Endothelial cell of umbilical vein (primary cell): ENCODE results near the gene NFATC3. TPM values are rescaled to one million over a fixed set of nuclear protein-coding genes. Genes with fewer than 3 reads are reported as not detected.

Experiments
- BruUV-seq: library from RNA; stranded (reverse); fragments of 400-500 nt; replicated peaks from 2 replicates; lab custom pipeline; 2021; lab: Mats Ljungman, UMichigan
- CTCF ChIA-PET: fragments of 300-600, 350-600 bp; sonication (Branson Sonifier 250); formaldehyde crosslinking; loops from one replicate; lab custom pipeline; 2021; ENCODE audit warnings: antibody characterized with exemption, inconsistent platforms; lab: Charles Lee
- POLR2A ChIA-PET: fragments of 300-600, 350-600 bp; sonication (Branson Sonifier 250); formaldehyde crosslinking; loops from one replicate; lab custom pipeline; 2021; ENCODE audit warnings: antibody characterized with exemption, inconsistent platforms; lab: Charles Lee
- DNase-seq: peaks from one replicate; pipeline ENCODE4 v3.0.0-alpha.2; 2011; ENCODE audit warnings: low read depth, low spot score
- FAIRE-seq: peaks from 2 replicates; lab custom pipeline; 2011; peaks lifted over from hg19 to GRCh38; lab: Jason Lieb, UNC
- H2AFZ ChIP-seq: 2 replicates; pipeline ENCODE4 v1.6.0; 2012; ENCODE audit warnings: low read depth, low read length, control low read depth, inconsistent platforms
- H3K27ac ChIP-seq: 2 replicates; pipeline ENCODE4 v1.5.1; 2011; ENCODE audit warnings: low read depth, mild to moderate bottlenecking, control low read depth, low read length, moderate library complexity; ENCODE audit not compliant: insufficient read depth
- H3K27me3 ChIP-seq, 2 experiments: 2 replicates each; pipeline versions ENCODE4 v1.6.0 to v1.6.1; 2011; ENCODE audit warnings: low read length in 2 of 2, mixed read lengths in 1 of 2; ENCODE audit not compliant: control insufficient read depth in 2 of 2, insufficient read depth in 2 of 2
- H3K36me3 ChIP-seq, 2 experiments: 2 replicates in 1 of 2; 3 replicates in 1 of 2; pipeline ENCODE4 v1.5.1; 2011; ENCODE audit warnings: low read length in 2 of 2, mild to moderate bottlenecking in 1 of 2, moderate library complexity in 1 of 2; ENCODE audit not compliant: control insufficient read depth in 2 of 2, insufficient read depth in 2 of 2; ENCODE audit errors: extremely low read depth in 1 of 2
- H3K4me1 ChIP-seq: 3 replicates; pipeline ENCODE4 v1.5.1; 2011; ENCODE audit warnings: mild to moderate bottlenecking, low read length; ENCODE audit not compliant: control insufficient read depth, insufficient read depth; ENCODE audit errors: extremely low read depth
- H3K4me2 ChIP-seq: 2 replicates; pipeline ENCODE4 v1.6.1; 2011; ENCODE audit warnings: low read length, control low read depth, mixed read lengths; ENCODE audit not compliant: insufficient read depth
- H3K4me3 ChIP-seq, 3 experiments: fragments of 200-600 bp in 1 of 3; sonication (generic), shearing (Covaris generic) in 1 of 3; replicated peaks in 1 of 3; 2 replicates each; pipeline ENCODE4 v1.5.1; 2011 to 2016; ENCODE audit warnings: control low read depth in 3 of 3, low read length in 3 of 3, mild to moderate bottlenecking in 2 of 3, inconsistent platforms in 1 of 3, low read depth in 1 of 3, moderate library complexity in 1 of 3; ENCODE audit not compliant: insufficient read depth in 1 of 3
- H3K79me2 ChIP-seq: 2 replicates; pipeline ENCODE4 v1.6.0; 2012; ENCODE audit warnings: low read length, inconsistent platforms; ENCODE audit not compliant: control insufficient read depth, insufficient read depth
- H3K9ac ChIP-seq: replicated peaks from 2 replicates; pipeline ENCODE3; 2011; ENCODE audit warnings: low read length, control low read depth; ENCODE audit not compliant: insufficient read depth; ENCODE audit errors: extremely low read depth
- H3K9me1 ChIP-seq: replicated peaks from 3 replicates; pipeline ENCODE4 v1.6.0; 2011; ENCODE audit warnings: mild to moderate bottlenecking, low read length; ENCODE audit not compliant: control insufficient read depth, insufficient read depth; ENCODE audit errors: extremely low read depth
- H3K9me3 ChIP-seq: replicated peaks from 2 replicates; pipeline ENCODE4 v1.5.1; 2012; ENCODE audit warnings: low read length, inconsistent platforms; ENCODE audit not compliant: control insufficient read depth, insufficient read depth
- H4K20me1 ChIP-seq: replicated peaks from 2 replicates; pipeline ENCODE3; 2011; ENCODE audit warnings: mild to moderate bottlenecking, low read length; ENCODE audit not compliant: control insufficient read depth, insufficient read depth; ENCODE audit errors: extremely low read depth
- CTCF ChIP-seq, 2 donors: IDR thresholded peaks; 1 replicate in 1 of 2; 2 replicates in 1 of 2; pipeline ENCODE4 v1.5.1; 2011; ENCODE audit warnings: low read length in 2 of 2, mild to moderate bottlenecking in 2 of 2, moderate library complexity in 2 of 2, control low read depth in 1 of 2, inconsistent platforms in 1 of 2, low read depth in 1 of 2; ENCODE audit not compliant: insufficient read depth in 1 of 2; ENCODE audit errors: extremely low read depth in 1 of 2
- EZH2 ChIP-seq: IDR thresholded peaks from 2 replicates; pipeline ENCODE4 v1.6.1; 2012; ENCODE audit warnings: borderline replicate concordance, low read depth, mild to moderate bottlenecking, moderate library complexity, low read length, inconsistent platforms; ENCODE audit not compliant: severe bottlenecking
- FOS ChIP-seq: IDR thresholded peaks from 2 replicates; pipeline ENCODE4 v1.6.1; 2011; ENCODE audit warnings: mild to moderate bottlenecking, low read length, moderate library complexity, borderline replicate concordance; ENCODE audit not compliant: insufficient read depth
- GATA2 ChIP-seq: IDR thresholded peaks from 2 replicates; pipeline ENCODE4 v1.7.0; 2011; ENCODE audit warnings: low read depth, mild to moderate bottlenecking, moderate library complexity, mixed read lengths, low read length; ENCODE audit not compliant: insufficient read length, insufficient read depth
- JUN ChIP-seq: IDR thresholded peaks from 2 replicates; pipeline ENCODE4 v1.6.1; 2011; ENCODE audit warnings: borderline replicate concordance, low read depth; ENCODE audit not compliant: insufficient read length, insufficient read depth
- MYC ChIP-seq: IDR thresholded peaks from one replicate; pipeline ENCODE4 v1.6.1; 2011; ENCODE audit warnings: mild to moderate bottlenecking, low read depth, low read length
- POLR2A ChIP-seq: IDR thresholded peaks from 2 replicates; pipeline ENCODE4 v1.6.1; 2012; ENCODE audit warnings: low read depth, mild to moderate bottlenecking, control low read depth, low read length
- POLR2AphosphoS5 ChIP-seq: IDR thresholded peaks from 2 replicates; pipeline ENCODE4 v1.6.1; 2012; ENCODE audit warnings: low read depth, mild to moderate bottlenecking, control low read depth, low read length, moderate library complexity; ENCODE audit not compliant: insufficient read depth
- dilution Hi-C: fragments of 300-500 bp; cut with MboI; formaldehyde crosslinking; loops from one replicate; pipeline ENCODE4 v1.15.0; 2019; ENCODE audit warnings: low sequenced_read_pairs; ENCODE audit not compliant: extremely low pct_ligation_motif_present
- intact Hi-C: fragments of 100-400 bp; cut with micrococcal nuclease; formaldehyde crosslinking; loops from one replicate; pipeline ENCODE4 v1.10.0; 2022
- polyA plus RNA-seq, 4 experiments: library from polyadenylated mRNA; depleted of rRNA in 3 of 4; stranded (reverse) in 3 of 4; unstranded in 1 of 4; fragments of >200 nt; gene quantifications; 2 replicates each; pipeline versions ENCODE4 v1.2.1 to v1.2.3, GENCODE V29; 2011 to 2012; ENCODE audit warnings: missing spikeins in 1 of 4
- total RNA-seq: library from RNA; stranded (reverse); gene quantifications from 2 replicates; pipeline ENCODE4 v1.2.3, GENCODE V29; 2021
- TF ChIP-seq, protein P1 (sequence below): IDR thresholded peaks from 2 replicates; pipeline ENCODE4 v1.6.1; 2011; ENCODE audit not compliant: insufficient read depth, insufficient read length

The NFATC3 gene
- total and polyA plus RNA-seq, 2 donors (not counting 3 experiments of a cell fraction or from before 2014, with no cell fraction given): 15.6 to 33.1 TPM

DNA sequence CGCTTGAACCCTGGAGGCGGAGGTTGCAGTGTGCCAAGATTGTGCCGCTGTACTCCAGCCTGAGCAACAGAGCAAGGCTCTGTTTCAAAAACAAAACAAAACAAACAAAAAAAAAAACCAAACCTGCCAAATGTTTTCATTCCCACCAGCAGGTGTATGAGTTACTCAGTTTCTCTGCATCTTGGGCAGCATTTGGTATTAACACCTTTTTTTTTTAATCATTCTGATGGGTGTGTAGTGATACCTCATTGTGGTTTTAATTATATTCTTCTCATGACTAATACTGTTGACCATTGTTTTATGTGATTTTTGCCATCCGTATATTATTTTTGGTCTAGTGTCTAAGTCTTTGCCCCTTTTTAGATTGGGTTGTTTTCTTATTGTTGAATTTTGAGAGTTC, 15.3 kb downstream of the NFATC3 start:
- intact Hi-C loops: no loop called here
- H2AFZ ChIP-seq: no peak overlapping the region
- H3K79me2 ChIP-seq: peaks cover 76% of the 10 kb centered on the region
- H3K36me3 ChIP-seq: no peaks in the 10 kb centered on the region
- no peaks in the 10 kb centered on the region for H3K9me3 ChIP-seq
- TF ChIP-seq, protein P1, sequence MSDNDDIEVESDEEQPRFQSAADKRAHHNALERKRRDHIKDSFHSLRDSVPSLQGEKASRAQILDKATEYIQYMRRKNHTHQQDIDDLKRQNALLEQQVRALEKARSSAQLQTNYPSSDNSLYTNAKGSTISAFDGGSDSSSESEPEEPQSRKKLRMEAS: no peak
- TF ChIP-seq CTCF (IDR thresholded peaks at IDR 0.05; ENCODE audit: extremely low read depth in 1 of 2, insufficient read depth in 1 of 2, low read depth in 1 of 2, low read length in 2 of 2) (no peak), POLR2A (no peak)
- H3K4me2 ChIP-seq: no peak overlapping the region
- no peak for FAIRE-seq
- H3K27me3 ChIP-seq: no peaks in the 10 kb centered on the region
- no TSS peak for BruUV-seq
- no peaks in the 10 kb centered on the region for H3K9me1 ChIP-seq
- CTCF ChIA-PET: no interaction called here
- dilution Hi-C loops: no loop called here
- H3K9ac ChIP-seq: no peak overlapping the region
- no peak for DNase-seq
- H3K4me1 ChIP-seq: no peaks in the 10 kb centered on the region
- POLR2A ChIA-PET: interaction anchor here (0.6 kb wide), 1 partner anchor 84 kb away, joined by 4 read pairs; no protein-coding TSS in a partner anchor
- H3K4me3 ChIP-seq: no peak overlapping the region
- H3K27ac ChIP-seq: no peak overlapping the region
- H4K20me1 ChIP-seq: peaks cover 2% of the 10 kb centered on the region

DNA sequence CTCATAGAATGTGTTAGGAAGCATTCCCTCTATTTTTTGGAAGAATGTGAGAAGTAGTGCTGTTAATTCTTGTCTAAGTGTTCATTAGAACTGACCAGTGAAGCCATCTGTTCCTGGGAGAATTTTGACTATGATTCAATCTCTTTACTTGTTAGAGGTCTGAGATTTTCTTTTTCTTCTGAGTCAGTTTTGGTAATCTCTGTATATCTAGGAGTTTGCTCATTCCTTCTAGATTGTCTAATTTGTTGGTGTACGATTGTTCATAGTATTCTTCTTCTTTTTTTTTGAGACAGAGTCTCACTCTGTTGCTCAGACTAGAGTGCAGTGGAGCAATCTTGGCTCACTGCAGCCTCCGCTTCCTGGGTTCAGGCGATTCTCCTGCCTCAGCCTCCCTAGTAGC, 20.4 kb downstream of the NFATC3 start:
- H3K27me3 ChIP-seq: no peaks in the 10 kb centered on the region
- POLR2A ChIA-PET: no interaction called here
- TF ChIP-seq, protein P1: no peak
- no peak for TF ChIP-seq EZH2
- no peak for TF ChIP-seq POLR2AphosphoS5
- no peak for TF ChIP-seq FOS
- no peak for TF ChIP-seq MYC
- TF ChIP-seq JUN: no peak
- TF ChIP-seq GATA2: no peak
- TF ChIP-seq CTCF (IDR thresholded peaks at IDR 0.05; ENCODE audit: extremely low read depth in 1 of 2, insufficient read depth in 1 of 2, low read depth in 1 of 2, low read length in 2 of 2): no peak
- TF ChIP-seq POLR2A: no peak

More for the DNA sequence above, 20.4 kb downstream of the NFATC3 start:
- BruUV-seq: no TSS peak
- CTCF ChIA-PET: no interaction called here
- H3K36me3 ChIP-seq: no peaks in the 10 kb centered on the region
- no peaks in the 10 kb centered on the region for H3K9me3 ChIP-seq
- no peak overlapping the region for H3K4me2 ChIP-seq
- no peak overlapping the region for H2AFZ ChIP-seq
- FAIRE-seq (no peak), DNase-seq (no peak)
- no peak overlapping the region for H3K9ac ChIP-seq
- intact Hi-C loops: no loop called here
- H3K27ac ChIP-seq: no peak overlapping the region
- H3K4me1 ChIP-seq: no peaks in the 10 kb centered on the region
- dilution Hi-C loops: no loop called here
- no peaks in the 10 kb centered on the region for H4K20me1 ChIP-seq
- no peak overlapping the region for H3K4me3 ChIP-seq
- peaks cover 71% of the 10 kb centered on the region for H3K79me2 ChIP-seq
- H3K9me1 ChIP-seq: no peaks in the 10 kb centered on the region
